ENCODE measurements around the gene CCDC57. TPM values are rescaled to one million over a fixed set of nuclear protein-coding genes. Genes with fewer than 3 reads are reported as not detected.
A peak's percentile ranks its signal among the peaks of the same experiment; 100 is the strongest.

Gene CCDC57
- total and polyA plus RNA-seq, 2 of the 4 experiments (the other 2 are of a cell fraction), result 7.3 to 31.3 TPM

DNA sequence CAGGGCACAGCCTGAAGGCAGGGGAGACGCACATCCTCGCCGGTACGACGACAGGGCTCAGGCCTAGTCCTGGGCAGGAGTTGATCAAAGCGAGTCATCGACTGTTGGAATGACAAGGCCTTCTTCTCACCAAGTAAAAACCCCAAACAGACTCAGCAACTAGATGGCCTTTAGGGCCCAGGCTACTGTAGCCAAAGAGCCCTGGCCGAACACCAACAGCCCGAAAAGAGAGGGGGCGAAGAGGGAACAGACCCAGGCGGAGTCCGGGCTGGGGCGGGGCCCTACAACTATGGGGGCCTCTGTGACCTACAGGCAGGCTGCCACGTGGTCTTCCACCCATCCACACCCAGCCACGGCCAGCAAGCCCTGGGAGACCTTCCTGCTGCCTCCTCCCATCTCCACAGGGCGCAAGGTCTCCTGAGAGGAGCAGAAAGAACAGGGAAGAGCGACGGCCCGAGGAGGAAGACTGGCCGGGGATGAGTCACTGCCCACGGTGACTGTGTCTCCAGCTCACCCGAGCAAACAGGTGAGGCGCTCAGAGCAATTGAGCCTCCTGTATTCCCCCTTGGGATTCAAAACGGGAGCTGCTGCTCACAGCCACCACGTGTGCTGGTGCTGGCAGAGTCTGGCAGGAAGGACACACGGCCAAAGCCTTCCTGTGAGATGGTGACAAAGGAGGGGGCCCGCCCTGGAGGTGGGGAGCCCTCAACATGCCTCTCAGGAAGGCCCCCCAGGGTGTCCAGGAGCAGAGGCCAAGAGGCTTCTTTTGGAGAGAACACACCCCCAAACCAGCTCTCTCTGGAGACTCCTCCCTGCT, 33.9 kb upstream of the CCDC57 start:
- Histone ChIP-seq H4K5ac (ENCODE audit: low read depth, low read length) (no peak overlapping the region), H3K4ac (ENCODE audit: low read depth, low read length) (no peak overlapping the region), H2BK120ac (ENCODE audit: low read depth, low read length) (no peak overlapping the region), H3K14ac (replicated peaks; ENCODE audit: low read depth, low read length) (no peak overlapping the region), H2AFZ (replicated peaks; ENCODE audit: low read length, poor library complexity) (no peak overlapping the region), H3K23ac (ENCODE audit: low read depth, low read length) (no peak overlapping the region), H2BK20ac (ENCODE audit: low read depth, low read length) (no peak overlapping the region), H3K56ac (ENCODE audit: extremely low read depth, insufficient read depth, low read length) (no peak overlapping the region), H4K91ac (ENCODE audit: insufficient read depth, low read depth, low read length) (no peak overlapping the region), H3K9me1 (ENCODE audit: insufficient read depth, low read length) (peaks cover 3% of the 10 kb centered on the region; the same call in 1 of the 2 replicates), H3K4me3 (ENCODE audit: insufficient read depth, low read depth, low read length) (no peak overlapping the region), H3K4me2 (ENCODE audit: low read depth, low read length) (no peak overlapping the region), H3K9ac (ENCODE audit: low read depth, low read length) (no peak overlapping the region), H3K79me1 (ENCODE audit: low read depth in 1 of 2, low read length in 2 of 2) (peaks cover 6 to 93% of the 10 kb centered on the region in 2 experiments; a peak in 3 of 4 replicates), H2AK5ac (ENCODE audit: low read depth, low read length) (0 out of 2 replicates have a peak overlapping the region, but pooled peaks have one; percentile 29), H3K27ac (ENCODE audit: insufficient read depth, low read length) (no peak overlapping the region; the same call in 1 of the 2 replicates), H3K4me1 (ENCODE audit: control insufficient read depth, insufficient read depth, low read length) (peaks cover 15% of the 10 kb centered on the region; the same call in 1 of the 2 replicates), H2BK15ac (ENCODE audit: low read depth, low read length) (no peak overlapping the region), H2BK5ac (ENCODE audit: low read depth, low read length, poor library complexity, severe bottlenecking) (peak overlapping the region; percentile 12), H4K20me1 (ENCODE audit: insufficient read depth, low read length) (peaks cover 100% of the 10 kb centered on the region), H2AK9ac (replicated peaks; ENCODE audit: low read depth, low read length, poor library complexity) (no peak overlapping the region), H4K8ac (ENCODE audit: low read depth in 2 of 2, low read length in 2 of 2) (no peak overlapping the region), H3K27me3 (ENCODE audit: control insufficient read depth, insufficient read depth, low read length) (no peaks in the 10 kb centered on the region), H3K9me3 (ENCODE audit: control insufficient read depth, insufficient read depth, low read length) (no peaks in the 10 kb centered on the region), H3K18ac (ENCODE audit: low read depth, low read length) (no peak overlapping the region), H3K36me3 (ENCODE audit: control insufficient read depth, insufficient read depth, low read length) (peaks cover 88% of the 10 kb centered on the region)
- DNase-seq (peak; percentile 63), ATAC-seq (ENCODE audit: low read depth) (peak; percentile 6; the same call in 1 of the 2 replicates)
- BruUV-seq (replicated peaks), result no TSS peak
- 43% methylated on average over 4 of the region's 27 CpGs; no CpG with 5 or more reads in 1 of the 2 experiments for WGBS, 2 experiments (ENCODE audit: extremely low coverage in 2 of 2, insufficient read length in 1 of 2)
- in situ Hi-C loops (cut with MboI; ENCODE audit: low sequenced_read_pairs), result no loop called here
- dilution Hi-C loops (cut with HindIII; ENCODE audit: low sequenced_read_pairs, unreplicated experiment), result no loop called here
- ChIA-PET CTCF (interaction anchor here (0.6 kb wide), 1 partner anchor 50 kb away, joined by 3 read pairs; no protein-coding TSS in a partner anchor), POLR2A (ENCODE audit: unreplicated experiment) (no interaction called here)
- intact Hi-C loops (cut with micrococcal nuclease), result no loop called here
- TF ChIP-seq, protein P1, sequence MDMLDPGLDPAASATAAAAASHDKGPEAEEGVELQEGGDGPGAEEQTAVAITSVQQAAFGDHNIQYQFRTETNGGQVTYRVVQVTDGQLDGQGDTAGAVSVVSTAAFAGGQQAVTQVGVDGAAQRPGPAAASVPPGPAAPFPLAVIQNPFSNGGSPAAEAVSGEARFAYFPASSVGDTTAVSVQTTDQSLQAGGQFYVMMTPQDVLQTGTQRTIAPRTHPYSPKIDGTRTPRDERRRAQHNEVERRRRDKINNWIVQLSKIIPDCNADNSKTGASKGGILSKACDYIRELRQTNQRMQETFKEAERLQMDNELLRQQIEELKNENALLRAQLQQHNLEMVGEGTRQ (IDR thresholded peaks at IDR 0.05; ENCODE audit: low read depth, low read length), result 0 out of 2 replicates have a peak, but pooled peaks have one; percentile 10
- no peak for TF ChIP-seq POLR2A (IDR thresholded peaks at IDR 0.05; ENCODE audit: low read depth, low read length)
- TF ChIP-seq RFX5 (IDR thresholded peaks at IDR 0.05; ENCODE audit: low read depth, low read length), result no peak
- 0 out of 2 replicates have a peak, but pooled peaks have one; percentile 37 for TF ChIP-seq FOS (IDR thresholded peaks at IDR 0.05; ENCODE audit: low read depth, low read length)
- no peak for TF ChIP-seq MAZ (IDR thresholded peaks at IDR 0.05; ENCODE audit: borderline replicate concordance, low read depth, low read length)

Measured in IMR-90 (cell line).